Left renal pelvis (tissue), 4 donors: ENCODE data around the gene RPL38. TPM values are rescaled to one million over a fixed set of nuclear protein-coding genes. Genes with fewer than 3 reads are reported as not detected.
A peak's percentile ranks its signal among the peaks of the same experiment; 100 is the strongest.

Source experiments
- DNase-seq, 4 donors: peaks; one replicate each; pipeline ENCODE4 v3.0.0-alpha.2; 2013; ENCODE audit warnings: low read depth in 4 of 4, low spot score in 3 of 4
- polyA plus RNA-seq, 4 donors: library from polyadenylated mRNA; unstranded; fragments of 120-200 nt; gene quantifications; one replicate each; pipeline ENCODE4 v1.2.1, GENCODE V29; 2013; ENCODE audit not compliant: insufficient read length in 4 of 4

The RPL38 gene
- polyA plus RNA-seq, 4 donors = 1,134 to 1,244 (median 1,172) TPM

DNA sequence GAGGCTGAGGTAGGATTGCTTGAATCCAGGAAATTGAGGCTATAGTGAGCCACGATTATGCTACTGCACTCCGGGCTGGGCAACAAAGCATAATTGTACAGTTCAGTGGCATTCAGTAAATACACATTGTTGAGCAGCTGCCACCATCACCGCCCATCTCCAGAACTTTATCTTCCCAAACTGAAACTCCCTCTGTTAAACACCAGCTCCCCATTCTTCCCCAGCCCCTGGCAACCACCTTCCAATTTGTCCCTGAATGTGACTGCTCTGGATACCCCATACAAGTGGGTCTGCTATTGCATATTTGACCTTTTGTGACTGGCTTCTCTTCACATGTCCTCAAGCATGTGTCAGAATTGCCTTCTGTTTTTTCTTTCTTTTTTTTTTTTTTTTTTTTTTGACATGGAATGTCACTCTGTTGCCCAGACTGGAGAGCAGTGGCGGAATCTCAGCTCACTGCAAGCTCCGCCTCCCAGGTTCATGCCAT lies 2.9 kb downstream of the RPL38 start:
- no peak for DNase-seq

DNA sequence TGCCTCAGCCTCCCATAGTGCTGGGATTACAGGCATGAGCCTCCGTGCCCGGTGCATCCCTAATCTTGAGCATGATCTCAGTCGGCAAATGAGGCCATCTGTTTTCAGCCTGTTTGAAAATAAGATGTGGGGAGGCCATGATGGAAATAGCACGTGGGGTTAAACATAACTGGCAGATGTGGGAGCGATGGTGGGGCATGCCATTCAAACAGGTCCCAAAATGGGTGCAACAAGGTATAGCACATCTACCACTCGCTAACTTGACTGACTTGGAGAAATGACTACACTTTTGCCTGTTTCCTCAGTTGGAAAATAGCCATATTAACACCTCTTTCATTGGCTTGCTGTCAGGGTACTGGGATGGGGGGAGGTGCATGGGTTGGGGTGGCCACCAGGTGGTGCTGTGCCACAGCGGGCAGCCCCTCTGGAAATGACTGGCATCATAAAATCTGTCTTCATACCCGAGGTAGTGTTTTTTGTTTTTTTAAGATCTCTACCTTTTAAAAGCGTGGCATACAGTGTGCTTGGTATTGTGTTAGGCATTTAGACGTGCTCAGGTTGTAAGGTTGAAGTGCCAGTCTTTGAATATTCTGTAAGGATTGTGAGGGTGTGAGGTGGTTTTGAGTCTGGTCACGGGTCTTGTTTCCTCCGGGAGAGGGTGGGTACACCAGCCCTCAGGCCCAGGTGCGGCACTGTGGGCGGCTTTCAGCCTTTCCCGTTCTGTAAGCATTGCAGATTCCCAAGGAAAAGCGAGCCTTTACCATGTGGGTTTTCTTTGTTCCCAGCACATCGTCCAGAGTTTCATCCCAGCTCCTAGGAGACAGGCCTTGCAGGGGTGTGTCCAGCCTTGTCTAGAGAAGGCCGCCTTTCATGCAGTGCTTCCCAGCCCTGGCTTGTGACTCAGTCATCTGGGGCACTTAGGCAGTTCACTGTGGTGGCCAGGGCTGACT lies 7.0 kb downstream of the RPL38 start:
- no peak for DNase-seq

DNA sequence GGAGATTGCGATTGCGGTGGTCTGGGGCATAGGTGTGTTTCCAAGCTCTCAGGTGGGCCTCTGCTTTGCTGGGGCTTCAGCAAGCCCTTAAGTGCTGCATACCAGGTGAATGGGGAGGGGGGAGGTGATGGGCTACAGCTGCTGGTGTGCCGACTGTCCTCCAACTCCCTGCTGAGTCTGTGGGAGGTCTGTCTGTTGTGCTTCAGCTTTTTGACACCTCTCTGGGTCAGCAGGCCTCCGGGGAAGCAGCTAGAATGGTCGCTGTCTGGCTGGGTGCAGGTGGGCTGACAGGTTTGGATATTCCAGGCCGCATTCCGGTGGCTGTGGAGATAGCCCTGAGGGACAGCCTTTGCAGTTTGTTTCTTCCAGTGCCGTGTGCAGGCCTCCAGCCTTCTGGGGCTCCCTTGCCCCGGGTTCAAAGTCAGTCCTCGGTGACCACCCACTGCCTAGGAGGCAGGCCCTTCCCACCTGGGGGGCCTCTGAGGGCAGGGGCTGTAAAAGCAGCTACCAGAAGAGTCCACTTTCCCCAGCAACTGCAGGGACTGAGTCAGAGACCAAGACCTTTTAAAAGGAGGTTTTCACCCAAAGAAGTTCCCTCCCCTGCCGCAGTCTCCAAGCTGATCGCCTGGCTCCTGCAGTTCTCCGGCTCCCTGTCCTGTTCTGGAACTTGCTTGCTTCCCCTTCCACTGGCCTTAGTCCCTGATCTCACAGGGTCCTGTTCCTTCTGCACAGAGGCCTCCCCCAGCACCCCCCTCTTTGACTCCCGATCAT lies 7.8 kb downstream of the RPL38 start:
- no peak for DNase-seq

DNA sequence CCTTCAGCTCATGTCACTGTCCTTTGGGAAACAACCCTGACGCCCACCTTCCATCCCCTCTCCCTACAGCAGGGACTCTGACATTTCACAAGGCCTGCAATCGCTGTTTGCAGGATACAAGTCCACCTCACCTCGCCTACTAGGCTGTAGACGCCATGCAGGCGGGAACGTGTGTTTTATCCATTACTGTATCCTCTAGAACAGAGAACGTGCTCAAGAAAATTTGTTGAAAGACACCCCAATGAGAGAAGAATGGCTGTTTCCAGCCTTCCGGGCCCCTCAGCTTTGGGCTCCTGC lies 8.4 kb downstream of the RPL38 start:
- DNase-seq = no peak

DNA sequence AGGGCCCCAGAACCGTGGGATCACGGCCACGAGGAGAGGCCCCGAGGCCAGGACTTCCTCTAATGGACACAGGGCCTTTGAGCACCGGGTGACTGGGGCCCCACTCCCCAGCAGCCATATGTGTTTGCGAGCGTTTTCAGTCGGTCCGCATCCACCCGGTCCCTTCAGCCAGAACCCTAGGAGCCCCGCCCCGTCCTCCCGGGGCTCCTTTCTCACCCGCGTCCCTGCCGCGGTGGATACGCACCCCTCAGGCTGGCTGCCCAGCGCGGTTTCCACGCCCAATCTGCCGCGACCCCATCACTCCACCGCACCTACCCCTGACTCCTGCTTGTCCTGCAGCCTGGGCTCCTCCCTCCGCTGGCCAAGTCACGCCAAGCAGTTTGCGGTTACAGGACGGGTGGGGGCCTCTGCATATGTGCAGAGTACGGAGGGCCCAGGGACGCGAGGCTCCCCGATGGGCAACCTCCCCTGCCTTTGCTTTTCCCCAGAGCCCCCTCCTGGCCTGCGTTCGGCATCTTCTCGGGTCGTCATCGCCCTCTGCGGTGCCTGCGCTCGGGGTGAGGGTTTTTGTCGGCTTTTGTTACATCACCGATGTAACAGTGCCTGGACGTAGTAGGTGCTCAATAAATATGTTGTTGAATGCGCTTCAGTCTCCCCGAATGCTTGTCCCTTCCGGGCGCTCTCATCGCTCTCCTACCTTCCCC lies 8.9 kb downstream of the RPL38 start:
- DNase-seq = no peak

DNA sequence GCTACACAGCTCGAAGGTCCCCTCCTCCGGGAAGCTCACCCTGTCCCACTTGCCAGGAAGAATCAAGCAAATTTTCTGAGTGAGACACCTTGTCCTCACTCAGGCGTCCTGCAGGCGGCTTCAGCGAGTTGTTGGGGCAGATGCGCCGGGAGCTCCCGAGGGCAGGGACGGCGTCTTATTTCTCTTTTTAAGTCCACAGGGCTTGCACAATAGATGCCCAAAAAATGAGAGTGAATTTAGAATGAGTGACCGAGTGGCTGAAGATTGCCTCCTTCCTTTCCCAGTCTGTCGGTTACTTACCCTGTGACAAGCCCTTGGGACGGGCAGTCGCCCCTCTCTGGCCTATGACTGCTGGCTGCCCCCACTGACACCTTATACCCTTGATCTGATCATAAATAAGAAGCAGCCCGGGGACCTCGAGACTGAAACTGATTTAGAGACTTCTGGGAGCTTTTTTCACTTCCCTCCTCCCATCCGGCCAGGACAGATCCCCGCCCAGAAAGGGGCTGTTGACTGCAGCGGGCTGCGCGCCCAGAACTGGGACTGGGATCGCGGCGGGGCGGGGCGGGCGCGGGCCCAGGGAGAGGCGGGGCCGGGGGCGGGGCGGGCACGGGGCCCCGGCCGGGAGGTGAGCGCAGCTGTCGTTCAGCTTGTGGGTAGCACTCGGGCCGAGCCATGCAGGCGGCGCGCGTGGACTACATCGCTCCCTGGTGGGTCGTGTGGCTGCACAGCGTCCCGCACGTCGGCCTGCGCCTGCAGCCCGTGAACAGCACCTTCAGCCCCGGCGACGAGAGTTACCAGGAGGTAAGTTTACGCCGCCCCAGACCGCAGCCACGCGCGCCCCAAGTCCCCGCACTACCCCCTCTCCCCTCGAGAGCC lies 9.7 kb downstream of the RPL38 start, which contains the start of gene TTYH2:
Gene TTYH2, plus strand, starts transcription at position 659 of the 879 bp plus-strand sequence. Its CDS starts 17 bp downstream, at position 676.
- DNase-seq = peak in 3 of 4 donors; percentile 77 to 88 (median 81)

DNA sequence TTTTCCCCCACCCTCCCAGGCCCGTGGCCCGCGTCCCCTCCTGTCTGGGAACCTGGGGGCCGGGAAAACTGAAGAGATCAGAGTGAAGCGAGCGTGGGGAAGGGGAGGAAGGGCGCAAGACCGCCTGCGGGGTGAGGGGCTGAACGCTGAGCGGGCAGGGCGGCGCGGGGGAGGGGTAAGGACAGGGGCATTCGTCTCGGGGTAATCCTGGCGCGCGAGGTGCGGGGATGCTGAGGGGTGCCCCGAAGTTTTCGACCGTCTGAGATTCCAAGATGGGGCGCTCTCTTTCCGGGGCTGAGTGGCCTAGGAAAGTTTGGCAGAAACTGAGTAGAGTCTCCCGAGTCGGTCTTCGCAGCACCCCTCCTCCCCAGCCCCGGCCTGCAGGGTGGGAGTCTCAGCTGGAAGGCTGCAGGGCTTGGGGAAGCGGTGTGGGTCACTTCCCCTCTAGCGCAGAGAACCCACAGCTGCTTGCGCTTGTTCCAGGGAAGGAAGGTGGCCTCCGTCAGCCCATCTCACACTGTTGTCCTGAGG lies 10.4 kb downstream of the RPL38 start:
- no peak for DNase-seq

DNA sequence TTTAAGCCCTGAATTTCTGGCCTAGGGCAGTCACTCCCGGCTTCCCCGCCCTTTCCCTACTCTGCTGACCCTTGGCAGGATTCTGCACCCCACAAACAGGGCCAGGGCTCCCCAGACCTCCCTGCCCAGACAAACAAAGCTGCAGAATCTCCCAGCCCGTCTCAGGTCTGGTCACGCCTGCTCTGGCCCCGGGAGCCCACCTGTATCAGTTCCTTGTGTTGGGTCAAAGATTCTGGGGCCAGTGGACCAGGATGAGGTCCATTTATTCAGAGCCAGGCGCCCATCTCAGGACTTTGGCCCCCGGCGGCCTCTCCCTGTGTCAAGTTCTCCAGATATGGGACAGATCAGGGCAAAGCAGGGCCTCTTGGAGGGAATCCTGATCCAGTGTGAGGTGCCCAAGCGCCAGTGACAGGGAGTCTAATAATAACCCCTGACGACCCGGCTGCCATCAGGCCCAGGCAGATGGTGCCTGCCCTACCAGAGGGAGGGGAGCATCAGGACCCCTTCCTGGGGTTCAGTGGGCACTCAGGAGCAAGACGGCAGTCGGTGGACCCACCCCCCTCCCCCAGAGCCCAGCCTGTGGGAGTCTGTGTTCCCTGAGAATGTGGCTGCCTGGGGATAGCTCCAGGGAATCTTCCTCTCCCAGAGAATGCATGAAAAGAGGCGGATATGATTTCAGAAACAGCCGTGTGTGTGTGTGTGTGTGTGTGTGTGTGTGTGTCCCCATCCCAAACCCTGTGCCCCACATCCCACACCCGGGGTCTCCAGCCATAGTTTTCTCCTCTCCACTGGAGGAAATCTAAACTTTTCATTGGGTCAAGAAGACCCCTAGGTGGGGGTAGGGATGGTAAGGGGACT lies 11.2 kb downstream of the RPL38 start:
- no peak for DNase-seq

DNA sequence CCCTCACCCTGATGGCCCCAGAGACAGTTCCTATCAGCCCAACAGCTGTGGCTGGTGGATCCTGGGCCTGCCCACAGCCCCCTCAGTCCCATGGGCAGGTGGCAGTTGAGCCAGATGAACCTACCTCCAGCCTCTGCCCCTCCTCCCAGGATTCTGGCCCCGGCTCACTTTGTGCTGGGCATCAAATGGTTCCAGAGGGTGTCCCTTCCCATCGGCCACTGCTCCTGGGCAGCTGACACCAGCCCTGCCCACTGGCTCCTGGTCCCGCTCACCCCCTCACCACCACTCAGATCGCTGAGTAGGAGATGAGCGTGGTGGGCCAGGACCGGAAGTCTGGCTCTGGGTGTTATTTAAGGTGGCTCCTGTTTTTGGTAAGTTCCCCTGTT lies 11.9 kb downstream of the RPL38 start:
- no peak for DNase-seq

DNA sequence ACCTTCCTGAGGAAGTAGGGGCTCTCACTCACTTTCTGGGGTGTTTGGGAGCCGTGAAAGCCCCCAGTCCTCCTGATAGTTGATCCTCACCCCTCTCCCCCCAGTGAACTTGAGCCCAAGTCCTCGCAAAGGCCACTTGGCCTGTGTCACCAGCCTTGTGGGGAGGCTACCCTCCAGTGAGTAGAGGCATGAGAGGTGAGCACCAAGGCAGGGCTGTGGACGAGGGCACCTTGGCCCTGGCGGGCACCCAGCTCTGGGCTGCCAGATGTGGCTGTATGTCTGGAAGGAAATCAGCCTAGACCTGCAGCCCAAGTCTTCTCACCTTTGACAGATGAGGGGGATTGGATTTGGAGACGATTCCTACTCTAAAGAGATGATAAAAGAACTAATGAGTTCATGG lies 13.0 kb downstream of the RPL38 start:
- no peak for DNase-seq

DNA sequence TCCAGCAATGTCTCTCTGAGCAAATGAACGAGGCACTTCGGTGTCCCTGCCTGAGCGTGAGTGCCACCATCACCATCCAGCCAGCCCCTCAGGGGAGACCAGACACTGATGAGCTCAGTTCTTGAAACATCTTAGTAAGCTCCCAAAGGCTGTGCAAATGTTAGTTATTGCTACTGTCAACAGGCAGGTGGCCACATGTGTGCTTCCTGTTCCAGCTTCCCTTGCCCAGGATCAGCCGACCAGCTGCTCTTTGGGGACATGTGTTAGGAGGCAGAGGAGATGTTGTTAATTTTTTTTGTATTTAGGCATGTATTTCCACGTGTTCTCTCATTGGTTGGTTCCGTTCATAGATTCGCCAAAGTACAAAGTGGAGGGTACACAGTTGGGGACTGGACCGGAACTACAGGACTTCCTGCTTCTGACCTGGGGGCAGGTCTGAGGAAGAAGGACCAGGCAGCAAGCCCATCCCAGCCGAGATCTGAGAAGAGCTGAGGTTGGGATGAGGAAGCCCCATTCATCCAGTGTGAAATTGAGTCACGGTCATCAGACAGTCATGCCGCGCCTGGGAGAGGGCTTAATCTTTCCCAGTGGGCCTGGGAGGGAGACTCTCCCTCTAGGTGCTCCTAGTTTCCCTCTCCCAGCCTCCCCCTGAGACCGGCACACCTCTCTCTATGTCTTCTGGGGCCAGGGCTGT lies 13.7 kb downstream of the RPL38 start:
- DNase-seq = no peak

DNA sequence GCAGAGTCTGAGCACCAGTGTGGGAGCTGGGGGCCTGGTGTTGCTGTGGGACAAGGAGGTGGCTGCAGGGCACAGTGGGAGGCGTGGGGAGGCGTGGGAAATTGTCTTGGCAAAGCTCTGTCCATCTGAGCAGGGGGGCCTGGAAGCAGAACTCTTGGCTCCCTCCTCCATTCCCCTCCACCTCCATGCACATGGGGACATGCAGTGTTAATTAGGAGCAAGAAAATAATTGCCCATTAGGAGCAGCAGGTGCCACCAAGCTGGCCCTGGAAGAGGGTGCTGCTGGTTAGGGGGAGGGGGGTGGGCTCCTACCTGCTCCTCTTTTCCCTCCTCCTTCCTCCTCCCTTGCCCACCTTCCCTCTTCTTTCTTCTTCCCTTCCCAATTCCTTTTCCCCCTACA lies 14.4 kb downstream of the RPL38 start:
- no peak for DNase-seq

DNA sequence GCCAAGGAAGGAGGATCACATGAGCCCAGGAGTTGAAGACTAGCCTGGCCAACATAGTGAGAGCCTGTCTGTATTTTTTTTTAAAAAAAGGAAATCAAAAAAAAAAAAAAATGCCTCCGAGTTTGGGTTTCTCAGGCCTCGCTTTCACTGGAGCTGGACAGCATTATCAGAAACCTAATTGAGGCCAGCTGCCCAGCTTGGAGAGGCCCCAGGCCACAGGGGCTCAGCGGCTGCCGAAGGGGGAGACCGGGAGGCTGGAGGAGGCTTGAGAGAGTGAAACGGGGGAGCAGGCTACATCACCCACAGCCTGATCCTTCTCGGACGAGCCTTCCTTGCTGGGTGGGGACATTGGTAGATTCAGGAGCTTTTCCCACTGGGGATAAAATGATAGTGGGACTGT lies 15.0 kb downstream of the RPL38 start:
- DNase-seq = no peak

DNA sequence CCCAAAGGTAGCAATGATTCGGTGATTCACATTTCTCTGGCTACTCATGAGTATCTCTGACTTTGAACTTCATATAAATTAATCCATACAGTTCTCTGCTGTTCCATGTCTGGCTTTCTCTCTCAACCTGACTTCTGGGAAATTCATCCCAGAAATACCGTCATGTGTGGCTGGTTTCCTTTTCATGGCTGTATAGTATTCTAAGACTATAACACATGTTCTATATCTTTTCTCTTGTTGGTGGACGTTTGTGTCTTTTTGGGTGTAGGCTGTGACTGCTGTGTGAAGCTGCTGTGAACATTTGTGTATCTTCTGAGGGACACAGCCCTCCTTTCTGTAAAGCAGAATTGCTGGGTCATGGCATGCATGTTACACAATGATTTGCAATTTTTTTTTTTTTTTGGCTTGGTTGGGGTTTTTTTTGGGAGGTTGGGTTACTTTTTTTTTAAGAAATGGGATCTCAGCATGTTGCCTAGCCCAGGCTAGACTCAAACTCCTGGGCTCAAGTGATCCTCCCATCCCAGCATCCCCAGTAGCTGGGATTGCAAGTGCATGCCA lies 16.2 kb downstream of the RPL38 start:
- no peak for DNase-seq

DNA sequence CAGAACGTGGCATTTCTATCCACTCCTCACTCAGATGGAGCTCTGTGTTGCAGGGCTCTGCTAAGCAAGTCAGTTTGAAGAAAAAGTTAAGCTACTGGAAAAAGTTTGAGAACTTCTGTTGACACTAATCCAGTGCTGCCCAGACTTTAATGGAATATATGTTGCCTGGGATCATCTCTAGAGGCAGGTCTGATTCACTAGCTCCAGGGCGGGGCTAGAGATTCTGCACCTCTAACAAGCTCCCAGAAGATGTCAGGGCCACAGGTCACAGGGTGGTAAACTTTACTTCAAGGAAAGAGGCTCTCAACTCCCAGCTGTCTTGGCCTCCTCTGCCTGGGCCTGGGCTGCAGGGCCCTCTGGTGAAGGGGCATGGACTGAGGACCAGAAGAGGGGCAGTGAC lies 16.7 kb downstream of the RPL38 start:
- DNase-seq = no peak

DNA sequence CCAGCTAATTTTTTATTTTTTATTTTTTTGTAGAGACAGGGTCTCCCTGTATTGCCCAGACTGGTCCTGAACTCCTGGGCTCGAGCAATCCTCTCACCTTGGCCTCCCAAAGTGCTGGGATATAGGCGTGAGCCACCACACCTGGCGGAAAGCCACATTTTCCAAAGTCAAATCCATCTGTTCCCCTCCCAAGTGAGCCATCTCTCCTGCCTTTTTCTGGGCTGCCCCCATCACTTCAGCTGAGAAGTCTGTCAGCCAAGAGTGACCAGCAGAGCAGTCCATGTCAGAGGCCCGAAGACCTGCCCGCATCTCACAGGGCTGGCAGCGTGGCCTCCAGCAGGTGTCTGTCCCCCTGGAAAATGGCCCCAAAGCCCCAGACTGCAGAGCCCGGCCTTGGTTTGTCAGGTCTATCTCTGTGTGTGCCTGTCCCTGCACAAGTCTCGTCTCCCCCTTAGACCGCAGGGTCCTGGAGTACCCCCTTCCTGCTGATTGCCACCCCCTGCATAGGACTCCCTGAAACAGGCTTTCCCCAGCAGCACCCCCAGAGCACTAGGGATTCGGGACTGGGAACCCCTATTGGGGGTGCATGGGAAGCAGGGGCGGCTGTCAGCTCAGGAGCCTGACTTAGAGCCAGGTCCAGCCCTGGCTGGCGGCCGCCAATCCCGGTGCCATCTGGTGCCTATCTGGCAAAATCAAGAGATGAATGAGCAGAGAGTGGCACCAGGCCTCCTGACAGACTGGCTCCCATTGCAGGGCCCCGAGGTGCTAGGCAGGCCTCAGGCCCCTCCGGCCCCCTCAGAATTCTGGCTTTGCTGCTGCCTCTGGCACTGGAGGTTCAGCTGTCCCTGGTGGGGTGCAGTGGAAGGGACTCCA lies 17.7 kb downstream of the RPL38 start:
- DNase-seq = no peak

DNA sequence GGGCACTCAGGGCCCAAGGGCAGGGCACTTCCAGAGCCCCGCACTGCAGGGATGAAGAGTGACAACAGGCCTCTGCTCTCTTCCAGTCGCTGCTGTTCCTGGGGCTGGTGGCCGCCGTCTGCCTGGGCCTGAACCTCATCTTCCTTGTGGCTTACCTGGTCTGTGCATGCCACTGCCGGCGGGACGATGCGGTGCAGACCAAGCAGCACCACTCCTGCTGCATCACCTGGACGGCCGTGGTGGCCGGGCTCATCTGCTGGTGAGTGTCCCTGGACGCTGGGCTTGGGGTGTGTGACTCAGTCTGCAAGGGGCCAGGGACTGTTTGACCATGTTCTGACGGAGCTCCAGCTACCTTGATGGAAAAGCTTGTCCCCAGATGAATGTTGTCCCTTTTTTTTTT lies 18.9 kb downstream of the RPL38 start:
- no peak for DNase-seq
